Left kidney (tissue), 2 donors: ENCODE measurements around the gene CHSY1. TPM values are rescaled to one million over a fixed set of nuclear protein-coding genes. Genes with fewer than 3 reads are reported as not detected.
"Not testable (repeated sequence)": the region's sequence is repeated elsewhere in the genome, so short reads cannot be mapped to it uniquely, and the experiment has no call there.

Experiments used
- DNase-seq: peaks from one replicate; pipeline ENCODE4 v3.0.0-alpha.2; 2013
- polyA plus RNA-seq: library from polyadenylated mRNA; unstranded; fragments of 120-200 nt; gene quantifications from one replicate; pipeline ENCODE4 v1.2.1, GENCODE V29; 2013; ENCODE audit not compliant: insufficient read length

CHSY1 gene
- polyA plus RNA-seq, 1 donor, result 47.1 TPM

DNA sequence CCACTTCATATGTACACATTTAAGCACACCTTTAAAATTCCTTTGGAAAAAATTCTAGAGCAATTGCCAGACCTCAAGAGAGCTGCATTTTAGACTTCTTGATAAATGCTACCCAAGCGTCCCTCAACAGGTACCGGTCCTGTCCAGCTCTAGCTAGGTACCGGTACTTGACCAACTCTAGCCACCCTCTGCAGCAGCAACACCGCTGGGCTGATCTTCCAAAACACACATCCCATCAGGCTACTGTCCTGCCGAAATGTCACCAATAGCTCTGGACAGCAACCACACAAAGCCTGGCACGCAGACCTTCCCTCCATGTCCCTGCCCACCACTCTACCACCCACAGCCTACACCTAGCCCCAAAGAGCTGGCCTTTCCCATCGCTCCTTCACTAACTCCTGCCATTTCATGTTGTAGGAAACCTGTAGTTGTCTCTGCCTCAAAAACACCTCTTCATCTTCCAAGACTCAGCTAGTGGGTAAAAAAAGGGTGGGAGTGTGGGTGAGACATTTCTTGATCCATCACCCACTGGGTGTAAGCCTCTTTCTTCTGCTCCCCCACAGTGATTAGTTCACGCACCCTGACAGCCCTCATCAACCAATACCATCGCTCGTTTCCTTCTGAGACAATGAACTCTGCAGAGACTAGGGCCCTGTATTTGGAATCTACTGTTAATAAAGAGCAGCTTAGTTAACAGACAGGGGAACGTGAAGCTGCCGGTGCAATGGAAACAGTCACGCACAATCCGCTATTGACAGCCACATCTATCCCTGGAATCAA is 6.8 kb downstream of the CHSY1 start:
- no peak for DNase-seq

DNA sequence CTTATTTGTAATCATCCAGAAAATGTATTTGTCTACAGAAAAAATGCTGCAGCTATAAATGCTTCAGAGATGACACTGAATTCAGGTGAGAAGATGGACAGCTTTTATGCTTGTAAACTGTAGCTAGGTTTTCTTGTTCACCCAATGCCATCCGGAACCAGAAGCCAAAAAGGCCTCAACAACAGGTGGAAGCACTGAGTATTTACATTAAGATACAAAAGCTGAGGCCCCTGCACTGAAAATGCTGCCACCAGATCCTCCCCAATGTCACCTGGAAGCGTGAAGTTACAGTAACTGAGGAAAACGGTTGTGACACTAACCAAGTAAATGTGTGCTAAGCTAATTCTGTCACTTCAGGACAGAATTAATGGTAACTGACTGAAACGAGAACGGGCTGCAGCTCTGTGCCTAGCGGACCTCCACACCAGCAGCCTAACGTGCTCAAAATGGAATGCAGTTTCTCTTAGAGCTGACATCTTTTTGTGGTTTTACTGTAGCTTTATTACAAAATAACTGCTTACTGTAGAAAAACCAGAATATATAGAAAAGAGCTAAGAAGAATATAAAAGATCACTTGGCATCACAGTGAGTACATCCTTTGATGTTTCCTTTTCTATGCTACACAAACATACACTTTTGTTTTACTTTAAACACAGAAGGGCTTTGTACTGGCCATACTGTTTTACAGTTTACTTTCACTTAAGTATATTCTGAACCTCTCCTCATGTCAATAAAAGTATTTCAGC is 7.6 kb downstream of the CHSY1 start:
- no peak for DNase-seq

DNA sequence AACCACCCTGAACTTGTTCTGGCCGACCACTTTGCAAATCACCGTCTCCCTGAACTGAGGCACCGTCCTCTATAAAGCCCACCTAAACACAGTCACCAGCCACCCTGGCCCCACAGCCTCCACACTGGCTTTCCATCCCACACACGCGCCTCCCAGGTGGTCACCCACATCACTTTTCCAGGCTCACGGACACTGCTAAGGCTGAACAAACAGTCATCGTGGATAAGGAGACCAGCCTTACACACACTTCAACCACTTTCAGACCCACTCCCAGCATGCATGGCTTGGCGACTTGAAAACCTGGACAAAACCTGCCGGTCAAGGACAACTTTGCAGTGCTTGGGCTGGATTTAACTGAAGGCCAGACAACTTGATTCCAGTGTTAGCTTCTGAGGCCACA is 8.4 kb downstream of the CHSY1 start:
- DNase-seq, result no peak

DNA sequence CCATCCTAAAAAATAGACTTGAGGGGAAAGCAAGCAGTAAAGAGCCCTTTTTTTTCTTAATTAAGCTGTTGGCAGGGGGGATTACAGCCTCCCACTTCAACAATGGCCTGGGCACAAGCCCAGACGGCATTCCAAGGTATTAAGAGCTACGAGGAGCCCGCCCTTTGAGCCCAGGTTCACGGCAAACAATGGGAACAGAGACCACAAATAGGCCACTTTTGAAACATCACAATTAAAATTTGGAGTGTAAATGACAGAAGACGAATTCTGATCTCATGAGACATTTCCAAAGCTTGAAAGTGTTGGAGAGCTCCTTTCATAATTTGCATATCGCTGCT is 8.9 kb downstream of the CHSY1 start:
- no peak for DNase-seq

DNA sequence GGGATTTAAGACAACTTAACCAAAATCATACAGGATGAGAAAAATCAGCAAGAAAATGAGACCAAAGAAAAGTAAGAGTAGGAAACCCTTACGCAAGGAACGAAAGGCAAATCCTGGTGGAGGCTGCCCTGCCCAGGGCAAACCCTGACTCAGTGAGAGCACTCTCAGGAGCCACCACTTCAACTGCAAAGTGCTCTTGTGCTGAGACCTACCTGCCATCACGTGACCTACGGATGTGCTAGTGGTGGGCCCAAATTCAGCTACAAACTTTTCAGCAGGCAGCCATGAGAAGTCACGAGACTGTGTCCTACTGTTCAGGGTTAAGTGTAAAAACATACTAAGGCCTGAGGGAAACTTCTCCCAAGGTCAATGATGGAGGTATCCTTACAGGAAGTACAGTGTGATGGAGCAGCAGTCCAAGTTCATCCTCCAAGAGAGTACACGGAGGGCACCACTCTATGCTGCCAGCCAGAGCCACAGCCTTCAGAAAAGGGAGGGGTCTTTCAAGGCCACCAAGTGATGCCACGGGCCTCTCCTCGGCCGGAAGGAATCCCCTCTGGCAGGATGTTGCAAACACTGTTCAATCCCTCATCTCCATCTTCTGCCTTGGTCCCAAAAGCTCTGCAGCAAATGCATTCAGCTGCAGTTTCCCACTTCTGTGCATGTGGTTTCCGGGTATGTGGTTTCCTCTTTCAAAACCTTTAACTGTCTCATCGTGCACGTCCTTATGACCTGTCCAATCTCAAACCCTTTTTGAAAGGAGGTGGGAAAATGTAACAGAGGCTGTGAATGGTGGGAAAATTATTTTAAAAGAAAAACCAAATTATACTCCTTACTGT is 9.5 kb downstream of the CHSY1 start:
- no peak for DNase-seq

DNA sequence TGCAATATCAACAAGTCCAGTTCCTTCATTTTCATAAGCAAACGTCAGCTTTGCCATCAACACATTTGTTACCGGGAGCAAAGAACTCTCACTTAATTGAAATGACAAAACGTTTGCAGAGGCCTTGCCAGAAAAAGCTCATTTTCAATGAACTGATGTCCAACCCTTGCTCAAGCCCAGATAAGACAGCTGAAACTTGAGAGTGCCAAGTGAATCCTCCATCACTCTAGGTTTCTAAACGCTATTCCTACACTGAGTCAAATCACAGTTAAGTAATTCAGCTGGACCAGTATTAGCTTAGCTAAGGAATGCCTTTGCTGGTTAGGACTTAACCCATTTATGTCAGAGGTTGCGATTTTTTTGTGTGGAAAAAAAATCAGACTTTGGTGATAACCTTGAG is 11.5 kb downstream of the CHSY1 start:
- no peak for DNase-seq

DNA sequence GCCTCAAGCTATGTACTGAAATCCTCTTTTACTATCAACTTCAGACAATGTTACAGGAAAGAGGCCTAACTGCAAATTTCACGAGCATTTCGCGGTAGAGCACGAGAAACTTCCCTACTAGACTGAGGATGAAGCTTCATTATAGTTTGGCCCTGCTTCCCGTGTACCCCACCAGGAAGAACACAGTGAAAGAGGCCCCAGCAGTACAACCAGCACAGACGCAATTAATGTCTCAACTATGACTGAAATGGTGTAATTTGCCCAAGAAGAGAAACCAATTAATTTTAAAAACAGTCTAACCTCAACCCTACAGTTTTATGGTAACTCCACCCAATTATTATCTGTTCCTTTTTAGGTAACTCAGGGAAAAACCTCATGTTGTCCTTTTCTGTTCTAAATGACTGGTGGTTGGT is 12.1 kb downstream of the CHSY1 start:
- DNase-seq, result no peak

DNA sequence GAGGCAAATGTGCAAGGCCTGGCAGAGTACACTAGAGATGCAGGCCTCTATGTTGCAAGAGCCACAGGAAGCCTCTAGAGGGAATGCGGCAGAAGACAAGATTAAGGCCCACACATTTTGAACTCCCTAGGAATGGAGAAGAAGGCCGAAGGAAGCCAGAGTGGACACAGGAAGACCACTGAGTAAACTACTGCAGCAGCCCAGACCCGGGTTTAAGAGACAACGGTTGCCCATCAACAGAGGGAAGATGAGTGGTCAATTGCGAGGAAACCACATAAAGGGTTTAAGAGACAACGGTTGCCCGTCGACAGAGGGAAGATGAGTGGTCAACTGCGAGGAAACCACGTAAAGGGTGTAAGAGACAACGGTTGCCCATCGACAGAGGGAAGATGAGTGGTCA is 14.6 kb downstream of the CHSY1 start:
- DNase-seq, result no peak

DNA sequence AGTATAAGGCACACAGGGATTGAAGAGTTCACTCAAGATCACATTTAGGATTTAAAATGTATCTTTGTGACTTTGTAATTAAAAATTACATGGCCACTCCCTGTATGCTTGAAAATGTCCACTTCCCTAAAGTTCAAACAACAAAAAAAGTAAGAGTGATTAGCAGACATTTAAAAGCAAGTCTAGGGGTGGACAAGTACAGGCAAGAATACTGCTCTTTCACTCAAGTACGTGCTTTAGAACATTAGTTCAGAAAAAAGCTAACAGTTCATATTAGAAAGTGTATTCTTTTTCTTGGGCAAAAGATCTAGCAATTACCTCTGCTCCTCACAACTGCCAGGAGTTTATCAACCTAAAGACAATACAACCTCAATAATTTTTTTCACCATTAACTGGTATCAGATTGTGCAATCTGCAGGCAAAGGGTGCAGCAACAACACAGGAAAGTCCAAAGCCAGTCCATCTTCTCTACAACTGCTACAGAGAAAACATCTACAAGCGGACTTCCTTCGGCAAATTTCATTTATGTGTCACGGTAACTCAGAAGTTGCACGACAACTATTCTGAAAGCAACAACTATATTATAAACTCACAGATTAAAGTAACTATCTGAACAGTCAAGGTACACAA is 18.1 kb downstream of the CHSY1 start:
- no peak for DNase-seq

DNA sequence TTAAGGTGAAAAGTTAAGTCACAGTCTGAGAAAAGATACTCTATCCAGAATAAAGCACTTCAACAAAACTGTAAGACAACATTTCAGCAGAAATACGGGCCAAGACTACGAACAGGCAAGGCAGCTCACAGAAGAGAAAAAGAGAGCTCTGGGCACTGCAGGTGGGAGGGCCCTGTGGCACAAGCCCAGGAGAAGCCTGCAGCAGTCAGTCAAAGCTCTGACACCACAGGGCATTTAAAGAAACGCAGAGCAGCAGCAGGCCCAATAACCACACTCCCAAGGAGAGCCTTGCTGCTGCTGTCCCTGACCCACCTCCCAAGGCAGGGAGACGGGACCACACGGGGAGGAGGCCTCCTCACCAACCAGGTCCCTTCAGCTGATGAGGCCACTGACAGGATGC is 19.2 kb downstream of the CHSY1 start:
- no peak for DNase-seq

DNA sequence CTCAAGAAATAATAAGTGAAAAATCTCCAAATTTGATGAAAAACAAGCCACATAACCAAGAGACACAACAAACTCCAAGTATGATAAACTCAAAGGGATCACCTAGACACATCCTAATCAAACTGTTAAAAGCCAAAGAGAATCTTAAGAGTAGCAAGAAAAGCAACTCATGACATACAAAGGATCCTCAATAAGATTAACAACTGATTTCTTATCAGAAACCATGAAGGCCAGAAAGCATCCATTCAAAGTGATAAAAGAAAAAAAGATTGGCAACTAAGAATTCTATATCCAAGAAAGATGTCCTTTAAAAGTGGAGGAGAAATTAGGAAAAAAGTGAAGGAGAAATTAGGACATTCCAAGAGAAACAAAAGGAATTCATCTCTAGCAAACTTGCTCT is 23.5 kb downstream of the CHSY1 start:
- no peak for DNase-seq

DNA sequence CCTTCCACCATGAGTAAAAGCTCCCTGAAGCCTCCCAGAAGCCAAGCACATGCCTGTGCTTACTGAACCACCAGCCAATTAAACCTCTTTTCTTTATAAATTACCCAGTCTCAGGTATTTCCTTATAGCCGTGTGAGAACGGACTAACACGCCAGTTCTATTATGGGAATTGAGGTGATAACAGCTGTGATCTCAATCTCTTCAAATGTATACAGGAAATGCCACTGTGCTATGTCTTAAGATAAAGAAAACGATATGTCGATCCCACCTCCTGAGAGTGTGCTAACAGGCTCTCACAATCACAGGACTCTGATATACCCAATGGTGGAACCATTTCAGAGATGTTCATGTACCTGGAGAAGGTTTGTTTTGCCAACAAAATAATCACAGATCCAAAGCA is 26.2 kb downstream of the CHSY1 start:
- no peak for DNase-seq

DNA sequence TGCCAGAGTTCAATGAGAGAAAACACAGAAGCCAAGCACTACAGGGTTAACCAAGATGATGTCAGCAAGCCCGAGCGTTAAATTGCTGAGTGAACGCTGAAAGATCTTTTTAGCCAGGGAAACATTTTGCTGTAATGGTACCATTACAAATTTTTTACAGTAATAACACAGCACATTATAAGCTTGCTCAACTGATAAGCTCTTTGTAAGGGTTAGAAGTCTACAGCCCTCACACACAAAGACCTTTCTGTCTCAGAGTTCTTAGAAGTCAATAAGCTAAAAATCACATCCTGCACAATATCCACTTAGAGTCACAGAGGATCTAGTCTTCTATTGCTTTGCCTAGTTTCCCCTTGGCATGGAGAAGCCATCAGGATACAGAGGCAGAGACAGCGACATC is 29.9 kb downstream of the CHSY1 start:
- no peak for DNase-seq

DNA sequence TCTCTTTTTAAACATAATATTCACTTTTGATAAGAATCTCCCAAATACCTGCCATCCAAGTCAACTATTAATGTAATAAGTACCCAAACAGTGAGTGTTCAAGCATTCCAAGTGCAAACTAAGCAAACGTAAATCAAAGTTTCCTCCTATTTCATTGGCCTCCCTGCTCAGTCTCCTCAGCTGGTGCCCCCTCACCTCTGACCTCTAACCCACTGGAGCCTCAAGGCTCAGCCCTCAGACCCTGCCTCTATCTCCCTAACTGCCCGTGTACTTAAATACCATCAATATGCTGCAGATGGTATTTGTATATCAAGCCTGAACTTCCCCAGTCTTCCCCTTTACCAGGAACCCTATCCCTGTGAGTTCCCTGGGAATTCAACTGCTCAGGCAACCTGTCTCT is 31.8 kb downstream of the CHSY1 start:
- no peak for DNase-seq

DNA sequence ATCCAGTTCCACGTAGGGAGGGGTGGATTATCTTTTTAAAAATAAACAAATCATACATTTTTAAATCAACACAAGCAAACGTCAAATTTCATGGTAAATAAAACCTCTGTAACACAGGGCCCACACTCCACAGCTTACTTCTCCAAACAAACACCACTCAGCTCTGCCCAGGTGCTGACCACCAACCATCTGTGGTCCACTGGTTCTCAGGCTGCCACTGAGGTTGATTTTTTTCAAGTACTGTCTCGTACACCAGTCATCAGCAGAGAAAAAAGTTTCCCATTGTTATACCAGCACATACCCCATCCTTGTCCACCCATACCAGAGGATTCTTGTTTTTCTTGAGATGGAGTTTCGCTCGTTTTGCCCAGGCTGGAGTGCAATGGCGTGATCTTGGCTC is 32.4 kb downstream of the CHSY1 start:
- DNase-seq, result no peak

DNA sequence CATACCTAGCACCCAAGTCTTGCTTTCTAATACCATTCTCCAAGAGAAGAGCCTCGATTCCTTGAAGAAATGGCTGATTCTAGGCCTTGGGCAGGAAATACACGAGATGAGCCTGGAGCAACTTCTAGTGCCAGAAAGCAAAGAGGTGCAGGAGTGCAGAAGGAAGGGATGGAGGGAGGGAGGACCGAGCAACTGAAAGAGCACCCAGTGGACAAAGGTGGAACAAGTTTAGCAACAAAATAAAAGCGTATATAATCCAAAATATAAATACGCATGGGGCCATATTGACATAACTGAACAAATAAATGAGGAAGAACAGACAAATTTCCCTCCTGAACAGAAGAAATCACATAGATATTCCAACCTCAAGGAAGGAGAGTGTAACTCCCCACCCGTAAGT is 34.4 kb downstream of the CHSY1 start:
- DNase-seq, result no peak

DNA sequence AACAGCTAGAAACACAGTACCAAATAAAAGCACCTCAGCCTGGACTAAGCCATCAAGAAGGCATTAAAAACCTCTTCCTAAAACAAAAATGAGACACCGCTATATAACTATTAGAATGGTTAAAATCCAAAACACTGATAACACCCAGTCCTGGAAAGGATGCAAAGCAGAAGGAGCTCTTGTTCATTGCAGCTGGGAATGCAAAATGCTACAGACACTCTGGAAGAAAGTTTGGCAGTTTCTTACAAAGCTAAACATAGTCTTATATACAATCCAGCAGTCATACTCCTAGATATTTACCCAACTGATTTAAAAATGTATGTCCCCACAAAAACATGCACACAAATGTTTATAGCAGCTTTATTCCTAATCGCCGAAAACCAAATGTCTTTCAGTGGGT is 35.7 kb downstream of the CHSY1 start:
- no peak for DNase-seq

DNA sequence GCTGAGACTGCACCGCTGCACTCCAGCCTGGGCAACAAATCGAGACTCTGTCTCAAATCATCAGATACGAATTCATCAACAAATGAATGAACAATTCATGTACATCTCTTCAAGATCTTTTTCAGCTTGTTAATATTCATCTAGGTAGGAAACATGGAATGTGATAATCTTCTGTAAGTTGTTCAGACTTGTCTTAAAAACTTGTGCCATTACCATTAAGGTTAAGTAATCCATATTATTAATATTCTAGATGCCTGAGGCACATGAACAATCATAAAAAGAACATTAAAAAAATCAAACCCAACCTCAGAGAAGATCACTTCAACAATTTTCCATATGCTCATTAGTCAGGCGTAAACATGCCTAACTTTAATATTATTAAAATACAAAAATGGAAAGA is 36.2 kb downstream of the CHSY1 start:
- no peak for DNase-seq

DNA sequence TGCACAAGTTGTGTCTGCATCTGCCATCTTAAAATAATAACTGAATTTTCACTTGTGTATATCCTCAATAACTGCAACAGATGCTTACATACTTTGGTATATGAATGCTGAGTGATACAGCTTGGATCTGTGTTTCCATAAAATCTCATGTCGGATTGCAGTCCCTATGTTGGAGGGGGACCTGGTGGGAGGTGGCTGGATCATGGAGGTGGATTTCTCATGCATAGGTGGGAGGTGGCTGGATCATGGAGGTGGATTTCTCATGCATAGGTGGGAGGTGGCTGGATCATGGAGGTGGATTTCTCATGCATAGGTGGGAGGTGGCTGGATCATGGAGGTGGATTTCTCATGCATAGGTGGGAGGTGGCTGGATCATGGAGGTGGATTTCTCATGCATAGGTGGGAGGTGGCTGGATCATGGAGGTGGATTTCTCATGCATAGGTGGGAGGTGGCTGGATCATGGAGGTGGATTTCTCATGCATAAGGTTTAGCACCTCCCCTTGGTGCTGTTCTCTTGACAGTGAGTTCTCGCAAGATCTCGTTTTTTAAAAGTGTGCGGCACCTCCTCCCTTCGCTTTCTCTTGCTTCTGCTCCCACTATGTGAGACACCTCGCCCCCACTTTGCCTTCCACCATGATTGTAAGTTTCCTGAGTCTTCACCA is 37.3 kb downstream of the CHSY1 start:
- not testable (repeated sequence) for DNase-seq

DNA sequence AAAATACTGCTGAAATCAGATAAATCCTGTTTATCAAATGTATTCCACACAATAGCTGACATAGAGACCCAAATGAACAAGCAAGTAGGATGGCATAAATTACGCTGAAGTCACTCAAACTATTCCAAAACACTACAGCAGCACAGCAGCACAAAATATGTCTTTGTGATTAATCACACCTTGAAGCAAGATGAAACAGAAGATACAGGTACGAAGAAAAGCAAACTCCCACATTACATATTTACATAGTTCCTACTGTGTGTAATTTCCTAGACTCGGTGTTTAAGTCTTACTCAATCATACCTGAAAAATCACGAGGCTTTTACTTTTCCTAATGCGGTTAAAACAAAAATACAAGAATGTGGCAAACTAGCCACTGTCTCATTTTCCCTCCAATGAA is 38.3 kb downstream of the CHSY1 start:
- DNase-seq, result no peak

DNA sequence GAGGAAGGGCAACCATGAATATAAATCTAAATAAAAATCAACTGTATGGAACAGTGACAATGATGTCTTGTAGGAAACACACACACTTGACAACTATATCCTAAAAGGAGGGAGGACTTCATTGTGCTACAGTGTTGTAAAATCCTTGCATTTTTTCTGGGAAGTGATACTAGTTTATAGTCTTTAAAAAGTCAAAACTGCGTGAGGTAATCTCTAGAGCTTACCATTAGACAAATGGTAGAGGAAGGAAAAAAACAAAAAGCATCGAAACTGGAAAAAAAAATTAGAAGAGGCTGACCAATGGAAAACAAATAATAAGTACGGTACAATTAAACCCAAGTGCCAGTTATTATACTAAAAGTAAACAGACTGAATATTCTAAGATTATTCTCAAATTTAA is 38.7 kb downstream of the CHSY1 start:
- DNase-seq, result no peak

DNA sequence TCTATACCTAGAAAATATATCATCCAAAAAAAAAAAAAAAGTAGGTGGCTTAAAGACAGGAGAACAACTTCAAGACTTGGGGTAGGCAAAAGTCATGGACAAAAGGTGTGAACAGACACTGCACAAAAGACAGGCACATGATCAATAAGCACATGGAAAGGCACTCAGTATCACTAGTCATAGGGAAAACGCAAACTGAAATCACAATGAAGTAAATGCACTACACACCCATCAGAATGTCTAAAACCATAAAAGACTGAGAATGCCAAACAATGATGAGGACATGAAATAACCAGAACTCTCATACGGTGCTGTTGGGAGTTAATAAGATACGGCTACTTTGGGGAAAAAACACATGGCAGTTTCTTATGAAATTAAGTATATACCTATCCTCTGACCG is 40.0 kb downstream of the CHSY1 start:
- no peak for DNase-seq
